Fibroblast of lung (primary cell): ENCODE results near the gene KCNG1. TPM values are rescaled to one million over a fixed set of nuclear protein-coding genes. Genes with fewer than 3 reads are reported as not detected.

Experiments
- DNase-seq, 2 donors: peaks; one replicate each; pipeline versions ENCODE4 v3.0.0 to v3.0.0-alpha.2; 2010; ENCODE audit warnings: low read depth in 2 of 2
- H2AFZ ChIP-seq: 2 replicates; pipeline ENCODE4 v1.5.1; 2012; ENCODE audit warnings: low read length, control low read depth, inconsistent platforms
- H3K27ac ChIP-seq: 2 replicates; pipeline ENCODE4 v1.5.1; 2011; ENCODE audit warnings: low read length, control low read depth; ENCODE audit not compliant: insufficient read depth
- H3K27me3 ChIP-seq: 2 replicates; pipeline ENCODE4 v1.5.1; 2011; ENCODE audit warnings: mild to moderate bottlenecking, low read length; ENCODE audit not compliant: control insufficient read depth, insufficient read depth
- H3K36me3 ChIP-seq: 2 replicates; pipeline ENCODE4 v1.5.1; 2011; ENCODE audit warnings: low read length; ENCODE audit not compliant: control insufficient read depth, insufficient read depth
- H3K4me1 ChIP-seq: 2 replicates; pipeline ENCODE4 v1.5.1; 2011; ENCODE audit warnings: low read length; ENCODE audit not compliant: control insufficient read depth, insufficient read depth; ENCODE audit errors: extremely low read depth
- H3K4me2 ChIP-seq: 2 replicates; pipeline ENCODE4 v1.5.1; 2011; ENCODE audit warnings: low read length, control low read depth; ENCODE audit not compliant: insufficient read depth; ENCODE audit errors: extremely low read depth
- H3K4me3 ChIP-seq, 4 experiments: fragments of 200-600 bp in 1 of 4; sonication (generic) in 1 of 4; replicated peaks in 1 of 4; 2 replicates each; pipeline ENCODE4 v1.5.1; 2011 to 2016; ENCODE audit warnings: low read length in 4 of 4, low read depth in 3 of 4, mild to moderate bottlenecking in 3 of 4, control low read depth in 2 of 4, inconsistent platforms in 1 of 4, mixed read lengths in 1 of 4; ENCODE audit not compliant: insufficient read depth in 1 of 4; ENCODE audit errors: control extremely low read depth in 1 of 4
- H3K79me2 ChIP-seq: 2 replicates; pipeline ENCODE4 v1.5.1; 2012; ENCODE audit warnings: mild to moderate bottlenecking, low read length, inconsistent platforms; ENCODE audit not compliant: control insufficient read depth, insufficient read depth
- H3K9ac ChIP-seq: 2 replicates; pipeline ENCODE4 v1.5.1; 2011; ENCODE audit warnings: mild to moderate bottlenecking, low read length, control low read depth; ENCODE audit not compliant: insufficient read depth
- H3K9me3 ChIP-seq: 2 replicates; pipeline ENCODE4 v1.5.1; 2012; ENCODE audit warnings: low read depth, low read length; ENCODE audit not compliant: control insufficient read depth, insufficient read depth
- H4K20me1 ChIP-seq: 2 replicates; pipeline ENCODE4 v1.5.1; 2011; ENCODE audit warnings: low read length; ENCODE audit not compliant: control insufficient read depth, insufficient read depth; ENCODE audit errors: extremely low read depth
- CTCF ChIP-seq, 2 donors: IDR thresholded peaks in 1 of 2; conservative IDR thresholded peaks in 1 of 2; 1 replicate in 1 of 2; 2 replicates in 1 of 2; pipeline ENCODE4 v1.5.1; 2011 to 2012; ENCODE audit warnings: low read length in 2 of 2, control low read depth in 1 of 2, inconsistent platforms in 1 of 2, low read depth in 1 of 2, mild to moderate bottlenecking in 1 of 2
- EZH2 ChIP-seq: IDR thresholded peaks from 2 replicates; pipeline ENCODE4 v1.5.1; 2012; ENCODE audit warnings: low read length, control low read depth, mild to moderate bottlenecking; ENCODE audit errors: missing control alignments
- polyA plus RNA-seq, 2 donors: library from polyadenylated mRNA; depleted of rRNA in 1 of 2; stranded (reverse) in 1 of 2; unstranded in 1 of 2; fragments of >200 nt; gene quantifications; 2 replicates each; pipeline ENCODE4 v1.2.1, GENCODE V29; 2011 to 2012; ENCODE audit warnings: missing spikeins in 1 of 2
- total RNA-seq: library from RNA; depleted of rRNA; stranded (reverse); fragments of >200 nt; gene quantifications from 2 replicates; pipeline ENCODE4 v1.2.1, GENCODE V29; 2014

Gene KCNG1
- total and polyA plus RNA-seq, 2 donors (not counting 1 experiment from before 2014, with no cell fraction given) = 1.8 to 9.9 TPM

- Histone ChIP-seq H3K27me3 (no peaks in the 10 kb centered on the region), H3K9ac (no peak overlapping the region), H3K79me2 (no peaks in the 10 kb centered on the region), H3K27ac (no peak overlapping the region), H3K36me3 (no peaks in the 10 kb centered on the region), H2AFZ (no peak overlapping the region), H4K20me1 (no peaks in the 10 kb centered on the region), H3K9me3 (no peaks in the 10 kb centered on the region), H3K4me1 (no peaks in the 10 kb centered on the region), H3K4me3 (no peak overlapping the region), H3K4me2 (no peak overlapping the region)
- TF ChIP-seq CTCF (conservative IDR thresholded peaks at IDR 0.05 in 1 of 2, IDR thresholded peaks at IDR 0.05 in 1 of 2; ENCODE audit: low read depth in 1 of 2, low read length in 2 of 2) = no peak
- TF ChIP-seq EZH2 = no peak
- DNase-seq = no peak
Measured at GRCh38 chr20:51009303-51010042, 13.4 kb downstream of the KCNG1 start.

- Histone ChIP-seq H3K27ac (no peak overlapping the region), H3K9me3 (no peaks in the 10 kb centered on the region), H3K4me3 (no peak overlapping the region), H3K36me3 (no peaks in the 10 kb centered on the region), H3K79me2 (no peaks in the 10 kb centered on the region), H2AFZ (no peak overlapping the region), H3K27me3 (no peaks in the 10 kb centered on the region), H3K9ac (no peak overlapping the region), H3K4me1 (no peaks in the 10 kb centered on the region), H4K20me1 (no peaks in the 10 kb centered on the region), H3K4me2 (no peak overlapping the region)
- no peak for DNase-seq
- TF ChIP-seq EZH2 (no peak), CTCF (conservative IDR thresholded peaks at IDR 0.05 in 1 of 2, IDR thresholded peaks at IDR 0.05 in 1 of 2; ENCODE audit: low read depth in 1 of 2, low read length in 2 of 2) (no peak)
Measured at GRCh38 chr20:51008718-51009117, 14.2 kb downstream of the KCNG1 start.

DNA sequence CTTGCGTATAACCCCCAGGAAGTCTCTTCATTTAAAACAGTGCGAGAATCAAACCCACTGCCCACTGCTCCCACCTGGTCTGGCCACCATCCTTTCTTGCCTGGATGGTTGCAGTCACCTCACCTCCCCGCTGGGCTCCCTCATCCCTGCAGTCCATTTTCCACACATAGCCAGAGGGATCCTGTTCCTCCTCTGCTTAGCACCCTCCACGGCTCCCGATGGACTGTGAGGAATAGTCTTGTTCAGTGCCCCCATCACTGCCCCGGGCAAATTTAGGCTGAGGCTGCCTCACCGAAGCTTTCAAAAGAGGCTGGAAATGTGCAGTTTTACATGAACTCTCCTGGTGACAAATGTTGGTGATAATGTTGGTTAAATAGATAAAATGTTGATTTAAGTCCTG, 17.7 kb downstream of the KCNG1 start:
- H3K27me3 ChIP-seq = peaks cover 2% of the 10 kb centered on the region
- H3K9me3 ChIP-seq = no peaks in the 10 kb centered on the region
- no peak overlapping the region for H3K27ac ChIP-seq
- TF ChIP-seq CTCF (conservative IDR thresholded peaks at IDR 0.05 in 1 of 2, IDR thresholded peaks at IDR 0.05 in 1 of 2; ENCODE audit: low read depth in 1 of 2, low read length in 2 of 2) = no peak
- TF ChIP-seq EZH2 = no peak
- H4K20me1 ChIP-seq = no peaks in the 10 kb centered on the region
- no peaks in the 10 kb centered on the region for H3K79me2 ChIP-seq
- H3K9ac ChIP-seq = no peak overlapping the region
- no peak overlapping the region for H2AFZ ChIP-seq
- no peaks in the 10 kb centered on the region for H3K4me1 ChIP-seq
- no peak overlapping the region for H3K4me3 ChIP-seq
- no peak for DNase-seq
- no peak overlapping the region for H3K4me2 ChIP-seq
- H3K36me3 ChIP-seq = no peaks in the 10 kb centered on the region
